Stimulated activated CD8-positive, alpha-beta memory T cell treated with anti-CD3 and anti-CD28 coated beads, Interleukin-4, amount 100 ng/mL, for 1 hour (primary cell): ENCODE results near the gene FYTTD1.
"Not testable (repeated sequence)": the region's sequence is repeated elsewhere in the genome, so short reads cannot be mapped to it uniquely, and the experiment has no call there.

Source experiments
- DNase-seq, 2 donors: peaks; one replicate each; pipeline ENCODE4 v3.0.0-alpha.2; 2020; ENCODE audit warnings: low read depth in 2 of 2, low spot score in 1 of 2

FYTTD1 gene, protein sequence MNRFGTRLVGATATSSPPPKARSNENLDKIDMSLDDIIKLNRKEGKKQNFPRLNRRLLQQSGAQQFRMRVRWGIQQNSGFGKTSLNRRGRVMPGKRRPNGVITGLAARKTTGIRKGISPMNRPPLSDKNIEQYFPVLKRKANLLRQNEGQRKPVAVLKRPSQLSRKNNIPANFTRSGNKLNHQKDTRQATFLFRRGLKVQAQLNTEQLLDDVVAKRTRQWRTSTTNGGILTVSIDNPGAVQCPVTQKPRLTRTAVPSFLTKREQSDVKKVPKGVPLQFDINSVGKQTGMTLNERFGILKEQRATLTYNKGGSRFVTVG

GRCh38 chr3:197749601-197750395 is at the start of gene FYTTD1:
TSS of gene FYTTD1 (plus strand) at chr3:197749883. CDS start at chr3:197749972, 89 bp downstream.
- peak; percentile 69 to 79 for DNase-seq

GRCh38 chr3:197700095-197700494 is 49.6 kb upstream of the FYTTD1 start:
- DNase-seq: no peak

DNA sequence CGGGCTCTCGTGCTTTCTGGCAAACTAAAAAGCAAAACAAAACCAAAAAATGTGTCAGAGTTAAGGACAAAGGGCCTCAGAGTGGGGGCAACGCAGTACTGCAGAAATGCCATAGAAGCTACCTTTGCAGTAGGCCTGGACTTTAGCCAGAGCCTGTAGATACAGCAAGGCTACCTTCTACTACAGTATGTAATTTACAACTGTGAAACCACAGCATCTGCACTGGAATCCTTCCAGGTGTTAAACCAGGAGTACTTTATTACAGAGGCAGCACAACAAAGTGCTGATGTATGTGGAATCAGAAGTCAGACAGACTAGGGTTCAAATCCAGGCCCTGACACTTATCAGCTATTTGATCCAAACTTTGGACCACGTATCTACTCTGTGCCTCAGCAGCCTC is 47.8 kb upstream of the FYTTD1 start:
- no peak for DNase-seq

- DNase-seq: no peak
These were observed 43.0 kb upstream of the FYTTD1 start for GRCh38 chr3:197706658-197707057.

- no peak for DNase-seq
These were observed 40.5 kb upstream of the FYTTD1 start for GRCh38 chr3:197709135-197709534.

- not testable (repeated sequence) for DNase-seq
These were observed 38.7 kb upstream of the FYTTD1 start for GRCh38 chr3:197710965-197711364.

DNA sequence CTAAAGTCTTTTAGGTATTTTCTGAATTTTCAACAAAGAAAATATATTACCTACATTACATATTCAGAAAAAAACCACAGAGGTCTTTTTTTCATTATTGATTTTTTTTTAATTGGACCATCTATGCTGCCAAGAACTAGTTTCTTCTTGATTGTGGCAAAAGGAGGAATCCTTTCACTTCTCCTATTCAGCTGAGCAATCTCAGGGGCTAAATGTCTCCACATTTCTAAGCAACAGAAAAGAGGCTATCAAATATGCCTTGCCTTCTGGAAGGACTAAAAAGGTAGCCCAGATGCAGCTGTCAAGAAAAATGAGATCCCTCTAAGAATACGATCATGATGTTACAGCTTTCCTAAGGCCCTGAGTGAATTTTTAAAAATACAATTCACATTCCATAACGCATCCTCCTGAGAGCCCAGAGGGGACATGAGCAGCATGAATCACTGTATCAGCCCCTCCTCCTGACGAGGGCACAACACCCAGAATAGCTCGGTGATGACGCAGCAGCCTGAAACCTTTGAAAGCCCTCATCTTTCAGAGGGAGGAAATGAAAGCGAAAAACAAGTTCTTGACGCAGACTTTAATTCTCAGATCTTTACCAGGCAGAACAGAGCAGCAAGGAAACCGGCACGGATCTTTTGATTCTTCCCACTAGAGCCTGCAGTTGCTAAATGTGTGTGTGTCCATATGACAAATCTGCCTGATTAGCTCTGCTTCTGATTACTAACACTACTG is 37.5 kb upstream of the FYTTD1 start:
- DNase-seq: peak; percentile 46 to 77

DNA sequence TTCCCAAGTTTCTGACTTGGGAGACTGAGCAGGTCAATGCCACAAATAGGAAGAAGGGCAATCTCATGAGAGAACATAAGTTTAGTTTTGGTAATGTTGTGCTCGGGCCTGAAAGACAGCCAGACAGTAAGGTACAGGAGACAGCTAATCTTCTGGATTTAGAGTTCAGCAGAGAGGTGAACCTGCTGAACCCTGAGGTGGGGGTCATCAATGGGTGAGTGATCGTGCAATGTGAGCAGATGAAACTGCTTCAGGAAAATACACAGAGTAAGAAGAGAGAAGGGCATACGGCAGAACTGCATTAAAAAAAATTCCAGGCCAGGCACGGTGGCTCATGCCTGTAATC is 36.2 kb upstream of the FYTTD1 start:
- DNase-seq: no peak

GRCh38 chr3:197714251-197714650 is 35.4 kb upstream of the FYTTD1 start:
- DNase-seq: no peak

- DNase-seq: no peak
These were observed 30.8 kb upstream of the FYTTD1 start for GRCh38 chr3:197718891-197719290.

- no peak for DNase-seq
These were observed 29.0 kb upstream of the FYTTD1 start for GRCh38 chr3:197720694-197721093.

- DNase-seq: no peak
These were observed 26.9 kb upstream of the FYTTD1 start for GRCh38 chr3:197722734-197723133.

- DNase-seq: not testable (repeated sequence)
These were observed 21.8 kb upstream of the FYTTD1 start for GRCh38 chr3:197727878-197728277.

- no peak for DNase-seq
These were observed 21.2 kb upstream of the FYTTD1 start for GRCh38 chr3:197728487-197728886.

GRCh38 chr3:197730200-197730599 is 19.5 kb upstream of the FYTTD1 start:
- no peak for DNase-seq

DNA sequence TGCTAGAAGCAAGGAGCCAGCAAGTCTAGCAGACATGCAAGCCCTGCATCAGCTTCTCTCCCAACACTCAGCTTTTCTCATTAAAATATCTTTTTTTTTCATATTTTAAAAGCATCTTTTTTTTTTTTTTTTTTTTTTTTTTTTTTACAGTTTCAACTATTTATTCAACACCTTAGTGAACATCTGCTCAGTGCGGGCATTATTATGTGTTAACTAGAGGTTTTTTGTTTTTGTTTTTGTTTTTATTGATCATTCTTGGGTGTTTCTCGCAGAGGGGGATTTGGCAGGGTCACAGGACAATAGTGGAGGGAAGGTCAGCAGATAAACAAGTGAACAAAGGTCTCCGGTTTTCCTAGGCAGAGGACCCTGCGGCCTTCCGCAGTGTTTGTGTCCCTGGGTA is 18.9 kb upstream of the FYTTD1 start:
- not testable (repeated sequence) for DNase-seq

DNA sequence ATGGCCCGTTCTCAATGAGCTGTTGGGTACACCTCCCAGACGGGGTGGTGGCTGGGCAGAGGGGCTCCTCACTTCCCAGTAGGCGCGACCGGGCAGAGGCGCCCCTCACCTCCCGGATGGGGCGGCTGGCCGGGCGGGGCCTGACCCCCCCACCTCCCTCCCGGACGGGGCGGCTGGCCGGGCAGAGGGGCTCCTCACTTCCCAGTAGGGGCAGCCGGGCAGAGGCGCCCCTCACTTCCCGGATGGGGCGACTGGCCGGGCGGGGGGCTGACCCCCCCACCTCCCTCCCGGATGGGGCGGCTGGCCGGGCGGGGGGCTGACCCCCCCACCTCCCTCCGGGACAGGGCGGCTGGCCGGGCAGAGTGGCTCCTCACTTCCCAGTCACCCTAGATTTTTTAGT is 18.2 kb upstream of the FYTTD1 start:
- DNase-seq: not testable (repeated sequence)

- no peak for DNase-seq
These were observed 16.6 kb upstream of the FYTTD1 start for GRCh38 chr3:197733042-197733441.

DNA sequence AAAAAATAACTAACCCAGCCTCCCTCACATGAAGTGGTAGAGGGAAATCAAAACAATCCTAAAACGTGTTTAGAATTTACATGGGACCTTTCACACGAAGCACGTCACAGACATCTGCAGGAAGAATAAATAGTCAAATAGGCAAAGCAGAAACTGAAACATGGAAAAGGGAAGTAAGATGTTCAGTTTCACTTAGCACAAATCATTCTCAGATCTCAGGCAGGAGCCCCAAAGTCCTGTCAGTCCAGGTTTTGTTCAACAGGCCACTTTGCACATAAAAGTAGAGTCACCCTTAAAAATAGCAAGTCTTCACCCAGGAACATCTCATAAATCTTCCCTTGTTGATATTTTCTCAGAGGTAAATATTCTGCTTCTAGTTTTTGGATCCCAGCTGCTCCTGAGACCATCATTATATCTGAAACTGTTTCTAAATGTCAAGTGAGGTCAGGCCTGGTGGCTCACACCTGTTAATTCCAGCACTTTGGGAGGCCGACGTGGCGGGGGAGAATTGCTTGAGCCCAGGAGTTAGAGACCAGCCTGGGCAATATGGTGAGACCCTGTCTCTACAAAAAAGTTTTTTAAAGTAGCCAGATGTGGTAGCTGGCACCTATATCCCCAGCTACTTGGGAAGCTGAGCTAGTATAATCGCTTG is 14.9 kb upstream of the FYTTD1 start:
- DNase-seq: no peak

- DNase-seq: no peak
These were observed 13.6 kb upstream of the FYTTD1 start for GRCh38 chr3:197736010-197736490.
